C4-2B (cell line): ENCODE results near the gene PXN.

ENCODE experiments used
- CTCF ChIP-seq: fragments of 450-650 bp; conservative IDR thresholded peaks from 2 replicates; pipeline ENCODE4 v1.5.1; 2017; ENCODE audit warnings: mild to moderate bottlenecking
- ZFX ChIP-seq: fragments of 450-650 bp; IDR thresholded peaks from 2 replicates; pipeline ENCODE4 v1.6.1; 2017

DNA sequence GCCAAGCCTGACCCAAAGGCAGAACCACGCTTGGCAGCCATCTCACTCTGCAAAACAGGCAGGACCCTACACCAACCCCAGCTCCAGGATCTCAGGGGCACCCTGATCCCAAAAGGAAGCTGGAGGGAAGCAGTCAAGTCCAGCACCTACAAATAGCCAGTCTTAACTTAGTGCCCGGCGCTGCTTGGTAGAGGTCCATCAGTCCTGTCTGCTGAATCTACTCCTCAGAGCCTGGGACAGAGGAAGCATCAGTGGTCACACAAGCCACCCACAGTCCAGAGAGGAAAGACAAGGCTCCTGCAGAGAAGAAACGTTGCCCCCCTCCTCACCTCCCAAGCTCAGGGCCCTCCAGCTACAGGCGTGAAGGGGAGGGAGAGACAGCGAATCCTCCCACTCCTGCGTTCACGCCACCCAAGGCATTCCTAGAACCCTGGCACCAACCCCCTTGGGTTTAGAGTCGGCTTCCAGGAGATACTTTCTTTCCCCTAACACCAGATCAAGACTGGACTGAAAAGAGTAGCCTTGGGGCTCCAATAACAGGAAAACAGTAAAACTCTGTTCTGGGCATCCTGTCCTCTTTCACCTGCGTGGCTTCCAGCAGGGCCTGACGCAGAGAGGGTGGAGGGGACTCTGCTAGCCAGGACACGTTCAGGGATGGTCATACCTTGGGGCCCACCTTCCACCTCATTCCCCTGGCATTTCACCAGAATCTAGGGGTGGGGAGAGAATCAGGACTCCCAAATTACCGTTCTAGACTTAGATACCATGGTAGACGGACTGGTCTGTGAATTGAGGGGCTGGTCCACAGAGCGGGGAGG, 1.2 kb downstream of the PXN start:
- TF ChIP-seq CTCF: no peak
- TF ChIP-seq ZFX: no peak
